Nucleus accumbens (tissue), 56 donors: ENCODE data around the gene RASAL2.

Source experiments
- DNase-seq, 56 donors: peaks; one replicate each; lab custom pipeline; 2025; lab: John Stamatoyannopoulos, UW

Gene RASAL2

DNA sequence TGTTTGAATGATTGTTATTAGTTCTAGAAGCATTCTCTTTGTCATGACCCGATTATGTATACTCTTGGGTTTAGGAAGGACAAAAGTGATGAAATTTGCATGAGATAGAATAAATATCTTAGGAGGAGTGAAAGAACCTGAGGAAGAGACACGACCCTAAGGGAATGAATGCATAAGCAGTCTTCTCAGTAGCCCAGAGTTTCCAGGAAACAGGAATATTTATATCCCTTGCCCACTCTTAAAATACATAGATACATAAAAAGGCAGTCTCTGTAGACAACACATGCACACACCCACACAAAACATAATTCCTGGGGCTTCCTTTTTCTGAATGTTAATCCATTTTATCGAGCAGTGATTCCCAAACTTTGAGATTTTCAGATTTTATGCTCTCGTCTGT, 383.5 kb downstream of the RASAL2 start:
- no peak for DNase-seq

DNA sequence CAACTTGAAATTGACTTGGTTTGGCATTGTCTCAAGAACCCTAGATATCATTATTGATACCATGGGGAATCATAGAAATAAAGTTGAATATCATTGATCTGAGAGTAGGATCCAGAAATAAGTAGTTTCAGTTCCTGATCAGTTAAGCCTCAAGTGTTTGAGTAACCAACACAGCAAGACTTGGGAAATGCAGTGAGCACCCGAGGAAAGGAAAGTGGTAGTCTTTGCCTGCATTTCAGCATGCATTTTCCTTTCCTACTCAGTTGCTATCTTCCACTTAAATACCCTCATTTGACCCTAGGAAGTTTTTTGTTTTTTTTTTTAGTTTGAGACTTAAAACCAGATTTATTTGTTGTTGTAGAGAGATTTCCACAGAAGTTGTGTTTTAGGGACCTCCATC, 383.9 kb downstream of the RASAL2 start:
- no peak for DNase-seq

DNA sequence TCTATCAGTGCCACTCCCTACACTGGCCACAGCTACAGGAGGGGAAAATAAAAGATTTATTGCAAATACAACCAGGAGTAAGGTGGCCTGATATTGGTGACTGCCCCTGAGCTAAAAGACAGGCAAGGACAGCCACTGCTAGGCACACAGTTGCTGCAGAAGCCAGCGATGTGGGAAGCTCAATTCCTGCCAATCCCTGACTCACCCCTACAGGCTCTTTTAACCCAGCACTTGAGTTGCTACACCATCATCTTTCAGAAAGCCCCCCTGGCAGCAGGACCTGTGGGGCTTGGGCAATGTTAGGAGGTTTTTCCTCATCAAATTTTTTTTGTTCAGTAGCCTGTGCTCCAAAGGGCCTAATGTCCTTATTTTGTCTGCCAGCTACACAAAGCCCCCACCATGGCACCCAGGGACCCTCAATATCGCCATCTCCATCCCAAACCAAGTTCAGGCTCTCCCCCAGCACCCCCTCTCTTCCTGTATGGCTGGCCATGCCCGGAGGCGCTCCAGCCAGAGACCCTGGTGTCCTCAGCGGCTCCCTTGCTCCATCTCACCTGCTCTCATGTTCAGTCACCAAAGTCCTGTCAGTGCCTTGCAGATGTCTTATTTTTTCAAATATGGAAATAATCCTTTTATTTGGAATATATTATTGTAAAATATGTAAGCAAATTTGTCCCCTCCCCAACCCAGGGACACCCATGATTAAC, 389.5 kb downstream of the RASAL2 start:
- DNase-seq: no peak

DNA sequence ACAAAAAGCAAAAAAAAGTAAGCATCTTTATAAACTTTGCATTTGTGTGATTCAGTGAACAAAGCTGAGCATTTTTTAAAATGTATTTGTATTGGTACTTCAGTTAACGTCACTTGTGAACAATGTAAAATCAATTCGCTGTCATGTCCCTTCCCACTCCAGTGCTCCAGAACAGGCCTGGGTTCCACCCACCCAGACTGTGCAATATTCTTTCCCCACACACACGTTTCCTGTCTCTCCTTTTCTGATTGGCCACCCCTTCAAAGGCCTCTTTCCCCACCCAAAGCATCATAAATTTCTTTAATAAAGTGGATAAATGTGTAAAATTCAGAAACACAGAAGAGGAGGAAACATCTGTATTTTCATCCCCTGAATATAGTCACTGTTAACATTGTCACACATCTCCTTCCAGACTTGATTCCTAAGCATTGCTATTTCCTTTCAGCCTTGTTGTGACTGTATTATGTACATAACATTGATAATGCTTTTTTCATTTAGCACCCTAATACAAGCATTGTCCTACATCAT, 390.9 kb downstream of the RASAL2 start:
- peak in 12 of 56 donors; percentile 12 to 53 (median 30) for DNase-seq

DNA sequence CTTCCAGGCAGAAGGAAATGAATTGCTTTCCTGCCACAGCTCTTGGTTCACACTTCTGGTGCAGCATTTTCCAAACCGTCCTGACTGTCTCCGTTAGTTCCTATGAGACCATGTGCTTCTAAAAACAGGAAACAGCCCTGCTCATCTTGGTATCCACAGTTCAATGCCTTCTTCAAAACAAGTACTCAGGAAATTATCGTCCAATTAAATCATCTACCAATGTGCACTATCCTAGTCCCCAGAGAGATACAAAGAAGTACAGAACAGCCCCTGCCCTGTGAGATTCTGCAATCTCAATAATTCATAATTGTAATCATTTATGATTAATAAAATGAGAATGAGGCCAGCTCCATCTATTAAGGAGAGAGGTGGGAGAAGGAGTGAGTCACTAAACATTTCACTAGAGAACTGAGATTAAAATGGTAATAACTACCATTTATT, 391.7 kb downstream of the RASAL2 start:
- DNase-seq: no peak

DNA sequence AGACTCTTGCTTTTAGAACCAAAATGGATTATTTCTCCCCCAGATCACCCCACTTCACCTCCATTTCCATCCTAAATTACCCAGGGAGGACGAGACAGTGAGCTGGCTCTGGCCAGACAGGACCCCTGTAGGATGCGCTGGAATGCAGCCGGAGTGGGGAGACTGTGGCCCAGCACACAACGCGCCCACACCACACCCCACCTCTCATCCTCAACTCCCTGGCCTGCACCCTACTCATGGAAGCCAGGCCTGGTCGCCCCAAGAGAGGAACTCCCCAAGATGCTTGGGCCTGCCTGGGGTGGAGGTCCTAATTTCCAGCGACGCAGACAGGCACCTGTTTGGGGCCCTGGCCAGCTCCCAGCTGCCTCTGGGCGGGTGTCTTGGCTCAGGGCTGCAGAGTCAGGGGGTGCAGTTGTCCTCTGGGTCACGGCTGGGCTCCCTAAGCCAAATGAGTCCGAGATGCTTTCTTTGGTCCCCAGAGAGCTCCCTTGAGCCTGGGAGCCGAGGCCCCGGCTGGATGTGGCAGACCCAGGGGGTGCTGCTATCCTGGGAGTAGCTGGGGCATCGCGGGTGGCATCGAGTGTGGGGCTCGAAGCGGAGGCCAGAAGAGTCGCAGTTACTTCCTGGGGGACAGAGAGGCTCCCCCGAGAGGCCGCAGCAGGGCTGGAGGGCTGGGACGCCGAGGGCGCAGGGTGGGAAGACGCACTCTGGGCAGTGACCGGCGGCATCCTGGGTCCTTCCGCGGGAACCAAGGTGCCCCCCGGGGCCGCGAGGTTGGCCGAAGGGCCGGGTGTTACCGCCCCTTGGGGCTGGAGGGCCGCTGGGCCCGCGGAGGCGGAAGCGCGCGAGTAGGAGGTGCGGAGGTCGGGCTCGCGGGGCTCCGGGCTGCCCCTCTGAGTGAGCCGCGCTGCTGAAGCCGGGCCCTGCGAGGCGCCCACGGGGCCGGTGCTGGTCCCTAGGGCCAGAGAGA, 392.5 kb downstream of the RASAL2 start:
- DNase-seq: no peak

GRCh38 chr1:178487070-178487615, 393.2 kb downstream of the RASAL2 start:
- no peak for DNase-seq

- DNase-seq: no peak
Observed at GRCh38 chr1:178488393-178488792, 394.5 kb downstream of the RASAL2 start.

GRCh38 chr1:178489399-178489798, 395.5 kb downstream of the RASAL2 start:
- no peak for DNase-seq

- DNase-seq: no peak
Observed at GRCh38 chr1:178490136-178490535, 396.2 kb downstream of the RASAL2 start.

DNA sequence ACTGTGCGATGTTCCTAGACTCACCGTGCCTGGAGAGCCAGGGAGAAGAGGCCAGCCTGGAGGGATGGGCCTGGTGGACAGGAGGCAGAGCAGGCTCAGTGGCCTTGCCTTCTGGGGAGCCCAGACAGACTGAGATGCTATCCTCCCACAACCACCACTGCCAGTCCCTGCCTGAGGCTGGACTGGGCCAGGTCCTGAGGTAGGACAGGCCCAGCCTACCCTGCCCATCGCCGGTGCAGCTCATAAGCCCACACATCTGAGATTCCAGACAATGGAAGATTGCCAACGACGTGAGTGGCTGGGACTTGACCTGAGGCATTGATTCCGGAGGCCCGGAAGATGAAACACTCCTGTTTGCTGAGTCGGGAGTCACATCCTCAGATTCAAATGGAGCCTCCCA, 397.1 kb downstream of the RASAL2 start:
- DNase-seq: no peak

- DNase-seq: no peak
Observed at GRCh38 chr1:178491721-178492120, 397.8 kb downstream of the RASAL2 start.

DNA sequence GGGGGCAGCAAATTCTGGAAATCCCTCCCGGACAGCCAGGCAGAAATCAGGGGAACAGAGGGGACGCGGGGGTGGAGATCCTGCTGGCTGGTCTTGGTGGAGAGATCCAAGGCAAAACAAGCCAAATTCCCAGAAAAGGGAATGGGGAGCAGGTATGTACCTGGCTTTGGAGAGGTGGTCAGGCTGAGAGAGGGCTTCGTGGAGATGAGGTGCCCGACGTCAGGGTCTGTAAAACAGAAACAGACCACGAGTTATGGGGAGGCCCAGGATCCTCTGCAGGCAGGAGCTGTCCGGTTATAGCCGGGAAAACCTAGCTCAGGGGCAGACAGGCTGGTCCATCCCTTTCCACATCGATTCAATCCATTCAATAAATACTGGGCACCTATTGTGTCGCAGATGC, 398.4 kb downstream of the RASAL2 start:
- no peak for DNase-seq

DNA sequence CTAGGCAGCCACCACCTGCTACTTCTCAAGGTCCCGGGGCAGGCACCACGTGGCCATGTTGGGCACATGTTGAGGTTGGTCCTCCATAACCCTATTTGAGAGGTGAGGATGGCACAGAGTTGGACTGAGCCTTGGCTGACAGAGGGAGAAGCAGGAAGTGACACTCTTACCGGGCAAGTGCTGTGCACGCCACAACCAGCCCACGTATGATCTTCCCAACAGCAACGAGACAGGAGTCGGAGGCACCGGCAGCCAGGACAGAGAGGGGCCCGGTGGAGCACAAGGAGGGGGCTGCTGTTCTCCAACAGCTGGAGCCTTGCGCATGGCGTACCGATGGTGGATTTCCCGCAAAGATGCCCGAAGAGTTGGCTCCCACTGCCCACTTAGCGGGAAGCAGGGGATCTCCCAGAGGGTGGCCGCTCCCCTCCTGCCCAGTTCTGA, 399.4 kb downstream of the RASAL2 start:
- no peak for DNase-seq

- DNase-seq: peak in 1 of 56 donors; percentile 26
Observed at GRCh38 chr1:178494569-178494971, 400.7 kb downstream of the RASAL2 start.

DNA sequence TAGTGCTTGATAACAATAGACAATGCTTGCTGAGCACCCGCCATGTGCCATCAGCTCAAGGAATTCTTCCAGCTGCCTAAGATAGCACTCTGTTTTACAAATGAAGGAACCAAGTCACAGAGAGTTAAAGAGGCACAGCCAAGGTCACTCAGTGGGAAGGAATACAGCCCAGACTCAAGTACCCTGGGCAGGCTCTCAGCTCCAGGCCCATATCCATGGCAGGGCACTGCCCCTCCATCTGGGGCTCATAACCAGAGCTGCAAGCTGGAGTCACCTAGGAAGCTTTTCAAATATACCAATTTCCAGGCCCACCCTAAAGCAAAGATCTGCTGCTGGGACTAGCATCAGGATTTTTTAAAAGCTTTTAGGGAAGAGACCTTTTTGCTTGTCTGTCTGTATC, 401.3 kb downstream of the RASAL2 start:
- DNase-seq: peak in 1 of 56 donors; percentile 13

- DNase-seq: no peak
Observed at GRCh38 chr1:178495741-178496409, 402.0 kb downstream of the RASAL2 start.

- no peak for DNase-seq
Observed at GRCh38 chr1:178496410-178497135, 402.7 kb downstream of the RASAL2 start, which contains the start of gene CLEC20A. Gene CLEC20A, minus strand, starts transcription at chr1:178496964. Its CDS starts 25 bp downstream, at chr1:178496939.

- DNase-seq: no peak
Observed at GRCh38 chr1:178497903-178498478, 404.1 kb downstream of the RASAL2 start.
